T-cell (primary cell): ENCODE data around the gene CA12. TPM values are rescaled to one million over a fixed set of nuclear protein-coding genes. Genes with fewer than 3 reads are reported as not detected.

Experiments used
- ATAC-seq, 4 experiments: fragments of 200-7000 bp in 3 of 4; fragments of 150-1000 bp in 1 of 4; cut with Tn5 transposase; replicated peaks in 1 of 4; 1 replicate in 3 of 4; 2 replicates in 1 of 4; pipeline ENCODE4 v1.10.0; 2021; ENCODE audit warnings: moderate library complexity in 3 of 4, mild to moderate bottlenecking in 2 of 4, moderate number of reproducible peaks in 1 of 4
- CTCF ChIA-PET, 2 donors: fragments of 300-600 bp; sonication (Branson Sonifier 250); formaldehyde crosslinking; loops; one replicate each; lab custom pipeline; 2022; ENCODE audit warnings: antibody characterized with exemption in 2 of 2; lab: Charles Lee
- POLR2A ChIA-PET, 2 donors: fragments of 300-600 bp; sonication (Branson Sonifier 250); formaldehyde crosslinking; loops; one replicate each; lab custom pipeline; 2022; ENCODE audit warnings: antibody characterized with exemption in 2 of 2; lab: Charles Lee
- DNase-seq, 35 experiments: peaks; one replicate each; pipeline versions ENCODE4 v3.0.0 to v3.0.0-alpha.2; 2013 to 2023
- H3K27ac ChIP-seq: one replicate; pipeline ENCODE4 v1.5.1; 2013; ENCODE audit warnings: low read length
- H3K27me3 ChIP-seq, 2 experiments: replicated peaks in 1 of 2; 1 replicate in 1 of 2; 2 replicates in 1 of 2; pipeline versions ENCODE4 v1.6.1 to v1.7.0; 2013; ENCODE audit warnings: low read length in 1 of 2, mixed read lengths in 1 of 2; ENCODE audit not compliant: control insufficient read depth in 2 of 2, insufficient read depth in 2 of 2; ENCODE audit errors: extremely low read depth in 1 of 2
- H3K36me3 ChIP-seq, 2 donors: 1 replicate in 1 of 2; 2 replicates in 1 of 2; pipeline versions ENCODE4 v1.6.1 to v1.7.0; 2013; ENCODE audit warnings: low read length in 1 of 2; ENCODE audit not compliant: control insufficient read depth in 2 of 2, insufficient read depth in 1 of 2; ENCODE audit errors: extremely low read depth in 1 of 2
- H3K4me1 ChIP-seq, 2 experiments: 1 replicate in 1 of 2; 2 replicates in 1 of 2; pipeline versions ENCODE4 v1.6.1 to v1.7.0; 2013; ENCODE audit warnings: low read length in 2 of 2, mixed read lengths in 1 of 2; ENCODE audit not compliant: insufficient read depth in 2 of 2, control insufficient read depth in 1 of 2; ENCODE audit errors: extremely low read depth in 1 of 2
- H3K4me3 ChIP-seq, 2 donors: 1 replicate in 1 of 2; 2 replicates in 1 of 2; pipeline versions ENCODE4 v1.5.1 to v1.7.0; 2013; ENCODE audit warnings: mild to moderate bottlenecking in 2 of 2, low read length in 1 of 2, moderate library complexity in 1 of 2; ENCODE audit not compliant: control insufficient read depth in 1 of 2; ENCODE audit errors: extremely low read depth in 1 of 2
- H3K9me3 ChIP-seq: 2 replicates; pipeline ENCODE4 v1.7.0; 2013
- H3K27ac Mint-ChIP-seq, 2 donors: one replicate each; pipeline ENCODE4 v1.8.0; 2020 to 2021; ENCODE audit warnings: mild to moderate bottlenecking in 2 of 2, mixed read lengths in 2 of 2
- H3K27me3 Mint-ChIP-seq, 2 donors: one replicate each; pipeline ENCODE4 v1.8.0; 2021 to 2022; ENCODE audit warnings: mixed read lengths in 2 of 2
- H3K36me3 Mint-ChIP-seq: one replicate; pipeline ENCODE4 v1.8.0; 2021; ENCODE audit warnings: mixed read lengths
- H3K4me1 Mint-ChIP-seq, 3 donors: one replicate each; pipeline ENCODE4 v1.8.0; 2020 to 2022; ENCODE audit warnings: mixed read lengths in 3 of 3, mild to moderate bottlenecking in 1 of 3
- H3K4me3 Mint-ChIP-seq, 3 donors: one replicate each; pipeline ENCODE4 v1.8.0; 2020 to 2022; ENCODE audit warnings: mild to moderate bottlenecking in 3 of 3, mixed read lengths in 3 of 3, moderate library complexity in 3 of 3
- H3K9me3 Mint-ChIP-seq, 3 donors: one replicate each; pipeline ENCODE4 v1.8.0; 2020 to 2022; ENCODE audit warnings: mixed read lengths in 3 of 3
- WGBS: methylation state at CpG from one replicate; pipeline ENCODE4 v1.1.5; 2013; ENCODE audit warnings: missing lambda C conversion rate; ENCODE audit not compliant: insufficient coverage; 5-methylcytosine and 5-hydroxymethylcytosine counted together
- total RNA-seq, 35 experiments: library from RNA in 6 of 35; stranded (reverse) in 6 of 35; fragments of 120-200 nt in 1 of 35; gene quantifications; one replicate each; pipeline versions ENCODE4 v1.2.1 to v1.2.4 and lab custom pipeline; 2013 to 2026

Gene CA12
- total RNA-seq, 5 donors from 2014 or later (not counting 1 experiment from before 2014, with no cell fraction given) = 0.12 to 0.51 (median 0.30) TPM; not detected in 2

DNA sequence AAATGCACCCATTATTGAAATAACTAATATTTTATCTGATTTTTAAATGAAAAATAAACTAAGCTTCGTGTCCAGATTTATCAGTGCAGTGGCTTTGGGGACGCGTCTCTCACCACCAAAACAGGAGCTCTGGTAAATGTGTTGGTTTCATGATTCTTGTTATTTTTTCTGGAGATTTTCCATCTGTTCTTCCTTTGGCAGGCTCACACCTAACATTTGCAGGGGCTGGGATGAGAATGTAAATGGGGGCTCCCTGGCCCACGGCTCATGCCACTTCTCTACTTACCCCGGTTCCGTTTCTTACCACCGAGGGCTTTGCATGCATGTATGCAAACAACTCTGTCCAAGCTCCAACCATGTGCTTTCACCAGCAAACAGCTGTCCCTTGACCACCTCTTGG is 30.9 kb upstream of the CA12 start:
- Histone ChIP-seq H3K9me3 (no peaks in the 10 kb centered on the region), H3K27me3 (peaks cover 0 to 15% of the 10 kb centered on the region in 2 experiments), H3K4me1 (peaks cover 0 to 4% of the 10 kb centered on the region in 2 experiments), H3K36me3 (no peaks in the 10 kb centered on the region), H3K4me3 (no peak overlapping the region), H3K27ac (no peak overlapping the region)
- WGBS = no CpG with 5 or more reads among the region's 7 CpGs
- Mint-ChIP-seq H3K4me3 (no peak overlapping the region), H3K36me3 (no peaks in the 10 kb centered on the region), H3K9me3 (no peaks in the 10 kb centered on the region), H3K4me1 (peaks cover 0 to 8% (median 0%) of the 10 kb centered on the region in 3 donors), H3K27me3 (peaks cover 0 to 9% of the 10 kb centered on the region in 2 donors), H3K27ac (no peak overlapping the region)
- ChIA-PET CTCF (no interaction called here), POLR2A (no interaction called here)
- DNase-seq (no peak), ATAC-seq (no peak)

GRCh38 chr15:63411866-63412265 is 30.2 kb upstream of the CA12 start:
- Mint-ChIP-seq H3K27me3 (peaks cover 0 to 9% of the 10 kb centered on the region in 2 donors), H3K4me1 (peaks cover 0 to 8% (median 0%) of the 10 kb centered on the region in 3 donors), H3K4me3 (no peak overlapping the region), H3K36me3 (no peaks in the 10 kb centered on the region), H3K9me3 (no peaks in the 10 kb centered on the region), H3K27ac (no peak overlapping the region)
- WGBS = 76% methylated on average over 3 of the region's 4 CpGs
- CTCF ChIA-PET = no interaction called here
- POLR2A ChIA-PET = no interaction called here
- Histone ChIP-seq H3K36me3 (no peaks in the 10 kb centered on the region), H3K27me3 (peaks cover 0 to 15% of the 10 kb centered on the region in 2 experiments), H3K27ac (no peak overlapping the region), H3K9me3 (no peaks in the 10 kb centered on the region), H3K4me1 (peaks cover 0 to 4% of the 10 kb centered on the region in 2 experiments), H3K4me3 (no peak overlapping the region)
- ATAC-seq (no peak), DNase-seq (no peak)

- Mint-ChIP-seq H3K9me3 (no peaks in the 10 kb centered on the region), H3K4me1 (peaks cover 0 to 2% (median 1%) of the 10 kb centered on the region in 3 donors), H3K36me3 (no peaks in the 10 kb centered on the region), H3K4me3 (no peak overlapping the region), H3K27me3 (peaks cover 0 to 9% of the 10 kb centered on the region in 2 donors), H3K27ac (no peak overlapping the region)
- Histone ChIP-seq H3K36me3 (no peaks in the 10 kb centered on the region), H3K27ac (no peak overlapping the region), H3K27me3 (peaks cover 0 to 15% of the 10 kb centered on the region in 2 experiments), H3K4me1 (peaks cover 0 to 2% of the 10 kb centered on the region in 2 experiments), H3K4me3 (no peak overlapping the region), H3K9me3 (no peaks in the 10 kb centered on the region)
- ChIA-PET CTCF (no interaction called here), POLR2A (interaction anchor here in 1 of 2 donors (0.6 kb wide), 1 partner anchor 14 kb away, joined by 5 read pairs; no protein-coding TSS in a partner anchor)
- ATAC-seq (no peak), DNase-seq (no peak)
- WGBS = 89% methylated on average over 2 of the region's 5 CpGs
These were observed 27.5 kb upstream of the CA12 start for GRCh38 chr15:63409179-63409578.

- Histone ChIP-seq H3K36me3 (no peaks in the 10 kb centered on the region), H3K4me1 (peaks cover 0 to 2% of the 10 kb centered on the region in 2 experiments), H3K9me3 (no peaks in the 10 kb centered on the region), H3K27me3 (peaks cover 0 to 15% of the 10 kb centered on the region in 2 experiments), H3K4me3 (no peak overlapping the region), H3K27ac (no peak overlapping the region)
- Mint-ChIP-seq H3K4me1 (peaks cover 0 to 2% (median 0%) of the 10 kb centered on the region in 3 donors), H3K36me3 (no peaks in the 10 kb centered on the region), H3K27ac (no peak overlapping the region), H3K9me3 (no peaks in the 10 kb centered on the region), H3K4me3 (no peak overlapping the region), H3K27me3 (peaks cover 0 to 9% of the 10 kb centered on the region in 2 donors)
- ChIA-PET POLR2A (no interaction called here), CTCF (no interaction called here)
- WGBS = no CpG with 5 or more reads among the region's 2 CpGs
- no peak for ATAC-seq
- no peak for DNase-seq
These were observed 26.9 kb upstream of the CA12 start for GRCh38 chr15:63408524-63408923.

- H3K27ac Mint-ChIP-seq = no peak overlapping the region
These were observed 26.0 kb upstream of the CA12 start for GRCh38 chr15:63407612-63408011.

DNA sequence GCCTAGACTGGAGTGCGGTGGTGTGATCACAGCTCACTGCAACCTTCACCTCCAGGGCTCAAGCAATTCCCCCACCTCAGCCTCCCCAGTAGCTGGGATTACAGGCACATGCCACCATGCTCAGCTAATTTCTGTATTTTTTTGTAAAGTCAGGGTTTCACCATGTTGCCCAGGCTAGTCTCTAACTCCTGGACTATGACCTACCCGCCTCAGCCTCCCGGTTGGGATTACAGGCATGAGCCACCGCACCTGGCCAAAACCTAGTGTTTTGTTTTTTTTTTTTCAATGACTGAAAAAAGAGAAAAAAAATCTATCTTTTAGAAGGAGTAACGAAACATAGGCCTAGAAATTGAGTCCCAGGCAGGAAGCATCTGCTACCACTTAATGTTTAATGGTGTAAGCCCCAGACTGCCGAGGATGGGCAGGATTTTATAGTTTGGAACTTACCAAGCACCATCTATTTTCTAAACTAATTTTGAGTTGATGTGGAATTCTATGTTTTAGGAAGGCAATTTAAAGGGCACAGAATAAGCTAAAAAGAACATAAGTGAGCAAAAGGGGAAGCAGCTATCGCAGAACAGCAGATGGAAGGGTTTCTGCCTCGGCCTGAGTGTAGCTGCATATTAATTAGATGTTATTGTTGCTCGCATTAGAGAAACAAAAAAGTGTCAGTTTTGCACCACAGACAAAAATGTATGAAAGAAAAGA is 24.2 kb upstream of the CA12 start:
- peaks cover 0 to 2% (median 0%) of the 10 kb centered on the region in 3 donors for H3K4me1 Mint-ChIP-seq
- no peak overlapping the region for H3K27ac ChIP-seq
- DNase-seq (no peak), ATAC-seq (no peak)
- H3K4me3 ChIP-seq = no peak overlapping the region
- POLR2A ChIA-PET = no interaction called here
- H3K9me3 ChIP-seq = no peaks in the 10 kb centered on the region
- no peaks in the 10 kb centered on the region for H3K36me3 ChIP-seq
- H3K27me3 Mint-ChIP-seq = peaks cover 0 to 5% of the 10 kb centered on the region in 2 donors
- no peaks in the 10 kb centered on the region for H3K36me3 Mint-ChIP-seq
- no peak overlapping the region for H3K27ac Mint-ChIP-seq
- H3K4me3 Mint-ChIP-seq = no peak overlapping the region
- peaks cover 0 to 2% of the 10 kb centered on the region in 2 experiments for H3K4me1 ChIP-seq
- CTCF ChIA-PET = interaction anchor here (0.6 to 1.6 kb wide), 4 partner anchors 9 to 358 kb away, joined by 4 to 9 read pairs (median 4); no protein-coding TSS in a partner anchor
- 83% methylated on average over 5 of the region's 9 CpGs for WGBS
- H3K27me3 ChIP-seq = peaks cover 0 to 5% of the 10 kb centered on the region in 2 experiments
- H3K9me3 Mint-ChIP-seq = no peaks in the 10 kb centered on the region

More at GRCh38 chr15:63407612-63408011, 26.0 kb upstream of the CA12 start:
- peaks cover 0 to 15% of the 10 kb centered on the region in 2 experiments for H3K27me3 ChIP-seq
- Mint-ChIP-seq H3K4me3 (no peak overlapping the region), H3K36me3 (no peaks in the 10 kb centered on the region), H3K4me1 (peaks cover 0 to 2% (median 0%) of the 10 kb centered on the region in 3 donors), H3K9me3 (no peaks in the 10 kb centered on the region), H3K27me3 (peaks cover 0 to 7% of the 10 kb centered on the region in 2 donors)
- peaks cover 0 to 2% of the 10 kb centered on the region in 2 experiments for H3K4me1 ChIP-seq
- CTCF ChIA-PET = no interaction called here
- H3K36me3 ChIP-seq = no peaks in the 10 kb centered on the region
- POLR2A ChIA-PET = no interaction called here
- H3K4me3 ChIP-seq = no peak overlapping the region
- H3K9me3 ChIP-seq = no peaks in the 10 kb centered on the region
- DNase-seq (no peak), ATAC-seq (no peak)
- no peak overlapping the region for H3K27ac ChIP-seq
- WGBS = no CpG with 5 or more reads among the region's 5 CpGs
